Dendritic cell treated with granulocyte-macrophage colony-stimulating factor and Interleukin-4, amounts not matched to agents 40 ng/mL and 50 ng/mL, for 4 days (primary cell): ENCODE results near the gene BCL6B.
A peak's percentile ranks its signal among the peaks of the same experiment; 100 is the strongest.

Source experiments
- H3K27ac Mint-ChIP-seq: one replicate; pipeline ENCODE4 v1.8.0; 2022; ENCODE audit warnings: mild to moderate bottlenecking, mixed read lengths
- H3K27me3 Mint-ChIP-seq: one replicate; pipeline ENCODE4 v1.8.0; 2022; ENCODE audit warnings: mild to moderate bottlenecking, mixed read lengths
- H3K36me3 Mint-ChIP-seq: one replicate; pipeline ENCODE4 v1.8.0; 2022; ENCODE audit warnings: low read depth, mixed read lengths
- H3K4me1 Mint-ChIP-seq: one replicate; pipeline ENCODE4 v1.8.0; 2022; ENCODE audit warnings: low read depth, mixed read lengths
- H3K4me3 Mint-ChIP-seq: one replicate; pipeline ENCODE4 v1.8.0; 2022; ENCODE audit warnings: mild to moderate bottlenecking, moderate library complexity, mixed read lengths
- H3K9me3 Mint-ChIP-seq: one replicate; pipeline ENCODE4 v1.8.0; 2022; ENCODE audit warnings: mixed read lengths
- intact Hi-C: fragments of 100-400 bp; cut with micrococcal nuclease; formaldehyde crosslinking; loops from one replicate; pipeline ENCODE4 v1.15.0; 2022

The BCL6B gene

GRCh38 chr17:7025245-7025644 is 2.4 kb downstream of the BCL6B start:
- Mint-ChIP-seq H3K27ac (no peak overlapping the region), H3K27me3 (peaks cover 36% of the 10 kb centered on the region), H3K4me1 (peaks cover 46% of the 10 kb centered on the region), H3K9me3 (no peaks in the 10 kb centered on the region), H3K36me3 (no peaks in the 10 kb centered on the region), H3K4me3 (no peak overlapping the region)
- intact Hi-C loops, result no loop called here

- Mint-ChIP-seq H3K36me3 (no peaks in the 10 kb centered on the region), H3K9me3 (no peaks in the 10 kb centered on the region), H3K4me1 (peaks cover 42% of the 10 kb centered on the region), H3K27me3 (peaks cover 22% of the 10 kb centered on the region), H3K27ac (no peak overlapping the region), H3K4me3 (no peak overlapping the region)
- intact Hi-C loops, result no loop called here
Measured at GRCh38 chr17:7026471-7027115, 3.7 kb downstream of the BCL6B start.

GRCh38 chr17:7027335-7027734 is 4.5 kb downstream of the BCL6B start:
- peaks cover 15% of the 10 kb centered on the region for H3K27me3 Mint-ChIP-seq
- peak overlapping the region; percentile 40 for H3K27ac Mint-ChIP-seq
- H3K36me3 Mint-ChIP-seq, result no peaks in the 10 kb centered on the region
- peaks cover 35% of the 10 kb centered on the region for H3K4me1 Mint-ChIP-seq
- H3K4me3 Mint-ChIP-seq, result no peak overlapping the region
- intact Hi-C loops, result no loop called here
- H3K9me3 Mint-ChIP-seq, result no peaks in the 10 kb centered on the region

- Mint-ChIP-seq H3K9me3 (no peaks in the 10 kb centered on the region), H3K4me1 (peaks cover 20% of the 10 kb centered on the region), H3K27ac (peak overlapping the region; percentile 63), H3K4me3 (no peak overlapping the region), H3K27me3 (peaks cover 2% of the 10 kb centered on the region), H3K36me3 (no peaks in the 10 kb centered on the region)
- intact Hi-C loops, result no loop called here
Measured at GRCh38 chr17:7029096-7029495, 6.2 kb downstream of the BCL6B start.

- Mint-ChIP-seq H3K4me3 (no peak overlapping the region), H3K27ac (peak overlapping the region; percentile 63), H3K27me3 (peaks cover 2% of the 10 kb centered on the region), H3K36me3 (no peaks in the 10 kb centered on the region), H3K4me1 (peaks cover 20% of the 10 kb centered on the region), H3K9me3 (no peaks in the 10 kb centered on the region)
- intact Hi-C loops, result no loop called here
Measured at GRCh38 chr17:7029659-7030058, 6.8 kb downstream of the BCL6B start.

- Mint-ChIP-seq H3K4me1 (peaks cover 37% of the 10 kb centered on the region), H3K27ac (peak overlapping the region; percentile 90), H3K4me3 (peak overlapping the region; percentile 90), H3K27me3 (peaks cover 3% of the 10 kb centered on the region), H3K36me3 (peaks cover 26% of the 10 kb centered on the region), H3K9me3 (no peaks in the 10 kb centered on the region)
- intact Hi-C loops, result no loop called here
Measured at GRCh38 chr17:7034955-7035590, 12.2 kb downstream of the BCL6B start.

GRCh38 chr17:7035591-7036368 is 12.9 kb downstream of the BCL6B start, which contains the start of gene SLC16A13:
Gene SLC16A13, plus strand, starts transcription at chr17:7036015. Its CDS starts 368 bp downstream, at chr17:7036383.
- Mint-ChIP-seq H3K27ac (peak within 1 kb of the TSS; percentile 90), H3K9me3 (no peaks in the 10 kb centered on the region), H3K27me3 (peaks cover 7% of the 10 kb centered on the region), H3K36me3 (peaks cover 26% of the 10 kb centered on the region), H3K4me1 (peaks cover 30% of the 10 kb centered on the region), H3K4me3 (peak within 1 kb of the TSS; percentile 90)
- intact Hi-C loops, result no loop called here

- no peak overlapping the region for H3K27ac Mint-ChIP-seq
- intact Hi-C loops, result no loop called here
Measured at GRCh38 chr17:7038025-7038862, 15.4 kb downstream of the BCL6B start.

GRCh38 chr17:7039832-7040231 is 17.0 kb downstream of the BCL6B start:
- no peaks in the 10 kb centered on the region for H3K9me3 Mint-ChIP-seq
- H3K4me3 Mint-ChIP-seq, result no peak overlapping the region
- H3K27me3 Mint-ChIP-seq, result peaks cover 45% of the 10 kb centered on the region
- peaks cover 26% of the 10 kb centered on the region for H3K36me3 Mint-ChIP-seq
- peaks cover 52% of the 10 kb centered on the region for H3K4me1 Mint-ChIP-seq
- H3K27ac Mint-ChIP-seq, result no peak overlapping the region
- intact Hi-C loops, result no loop called here

More at GRCh38 chr17:7038025-7038862, 15.4 kb downstream of the BCL6B start:
- Mint-ChIP-seq H3K4me3 (no peak overlapping the region), H3K9me3 (no peaks in the 10 kb centered on the region), H3K27me3 (peaks cover 31% of the 10 kb centered on the region), H3K36me3 (peaks cover 26% of the 10 kb centered on the region), H3K4me1 (peaks cover 45% of the 10 kb centered on the region)

- Mint-ChIP-seq H3K9me3 (no peaks in the 10 kb centered on the region), H3K36me3 (peaks cover 12% of the 10 kb centered on the region), H3K4me3 (peak overlapping the region; percentile 50), H3K27me3 (peaks cover 56% of the 10 kb centered on the region), H3K4me1 (peaks cover 49% of the 10 kb centered on the region), H3K27ac (peak overlapping the region; percentile 58)
- intact Hi-C loops, result no loop called here
Measured at GRCh38 chr17:7041607-7042500, 19.0 kb downstream of the BCL6B start.

GRCh38 chr17:7042501-7043181 is 19.8 kb downstream of the BCL6B start:
- peaks cover 53% of the 10 kb centered on the region for H3K4me1 Mint-ChIP-seq
- peaks cover 12% of the 10 kb centered on the region for H3K36me3 Mint-ChIP-seq
- peak overlapping the region; percentile 50 for H3K4me3 Mint-ChIP-seq
- H3K27ac Mint-ChIP-seq, result peak overlapping the region; percentile 58
- intact Hi-C loops, result no loop called here
- H3K9me3 Mint-ChIP-seq, result no peaks in the 10 kb centered on the region
- H3K27me3 Mint-ChIP-seq, result peaks cover 56% of the 10 kb centered on the region

- intact Hi-C loops, result no loop called here
- peak overlapping the region; percentile 58 for H3K27ac Mint-ChIP-seq
- H3K4me3 Mint-ChIP-seq, result peak overlapping the region; percentile 70
- peaks cover 11% of the 10 kb centered on the region for H3K36me3 Mint-ChIP-seq
- no peaks in the 10 kb centered on the region for H3K9me3 Mint-ChIP-seq
- H3K27me3 Mint-ChIP-seq, result peaks cover 56% of the 10 kb centered on the region
- peaks cover 49% of the 10 kb centered on the region for H3K4me1 Mint-ChIP-seq
Measured at GRCh38 chr17:7043182-7043496, 20.3 kb downstream of the BCL6B start.
